Stomach (tissue), 19 donors: ENCODE results near the gene WNT2B. TPM values are rescaled to one million over a fixed set of nuclear protein-coding genes. Genes with fewer than 3 reads are reported as not detected.

ENCODE experiments used
- DNase-seq, 2 donors: peaks; one replicate each; pipeline versions ENCODE4 v3.0.0 to v3.0.0-alpha.2; 2013 to 2019
- H3K27ac ChIP-seq, 5 donors: fragments of 200-600 bp in 4 of 5; sonication (generic) in 4 of 5; one replicate each; pipeline ENCODE4 v1.5.1; 2013 to 2019; ENCODE audit warnings: mild to moderate bottlenecking in 1 of 5, moderate library complexity in 1 of 5
- H3K27me3 ChIP-seq, 3 donors: fragments of 200-600 bp; sonication (generic); one replicate each; pipeline ENCODE4 v1.5.1; 2017 to 2019; ENCODE audit warnings: mixed run types in 1 of 3
- H3K36me3 ChIP-seq, 4 donors: fragments of 200-600 bp; sonication (generic); 1 replicate in 3 of 4; 2 replicates in 1 of 4; pipeline ENCODE4 v1.5.1; 2016 to 2019
- H3K4me1 ChIP-seq, 4 donors: fragments of 200-600 bp; sonication (generic); one replicate each; pipeline ENCODE4 v1.5.1; 2016 to 2019
- H3K4me3 ChIP-seq, 4 donors: fragments of 200-600 bp; sonication (generic) in 3 of 4; one replicate each; pipeline ENCODE4 v1.5.1; 2016 to 2019; ENCODE audit warnings: mild to moderate bottlenecking in 1 of 4
- H3K9me3 ChIP-seq, 4 donors: fragments of 200-600 bp; sonication (generic); one replicate each; pipeline ENCODE4 v1.5.1; 2016 to 2019
- CTCF ChIP-seq, 7 experiments: fragments of 450-650 bp in 4 of 7; fragments of 200-600 bp in 3 of 7; sonication (generic) in 3 of 7; IDR thresholded peaks; one replicate each; pipeline ENCODE4 v1.5.1; 2016 to 2019; ENCODE audit warnings: antibody characterized with exemption in 7 of 7, control low read depth in 2 of 7, mild to moderate bottlenecking in 1 of 7
- EP300 ChIP-seq: sonication (generic); formaldehyde crosslinking; IDR thresholded peaks from one replicate; pipeline ENCODE4 v1.6.1; 2017; ENCODE audit warnings: antibody characterized with exemption
- POLR2A ChIP-seq, 4 donors: fragments of 450-650 bp; IDR thresholded peaks; one replicate each; pipeline ENCODE4 v1.6.1; 2016; ENCODE audit warnings: antibody characterized with exemption in 4 of 4, control low read depth in 2 of 4, mild to moderate bottlenecking in 1 of 4, moderate library complexity in 1 of 4
- POLR2AphosphoS5 ChIP-seq, 3 donors: sonication (generic); formaldehyde crosslinking; IDR thresholded peaks; one replicate each; pipeline ENCODE4 v1.6.1; 2016; ENCODE audit warnings: antibody characterized with exemption in 3 of 3
- WGBS, 5 donors: extraction: QIAGEN DNeasy Blood & Tissue Kit in 3 of 5; methylation state at CpG; one replicate each; pipeline versions ENCODE4 v1.1.5 to v1.1.7; 2013 to 2018; 5-methylcytosine and 5-hydroxymethylcytosine counted together
- intact Hi-C: fragments of 100-400 bp; cut with DNase I; formaldehyde crosslinking; loops from one replicate; pipeline ENCODE4 v1.15.1; 2023; ENCODE audit warnings: low total_unique reads
- long read RNA-seq, 10 donors: transcript quantifications; one replicate each; lab custom pipeline, GENCODE V29; 2026
- polyA plus RNA-seq, 3 donors: library from polyadenylated mRNA; stranded (reverse); fragments of 200-250 nt; gene quantifications; one replicate each; pipeline ENCODE4 v1.2.3, GENCODE V29; 2013
- total RNA-seq, 5 donors: library from RNA; depleted of rRNA; stranded (reverse); fragments of >200 nt; gene quantifications; one replicate each; pipeline versions ENCODE4 v1.1.0 to v1.2.3, GENCODE V29; 2014 to 2016
- donor health status: healthy with polysubstance abuse.
- donor health status: Bipolar disorder and iron deficiency.
- donor health status: healthy.

WNT2B gene
- 10 to 100 TPM in 1 of 5 donors, 1 to 10 TPM in 3, not detected in 1; 2.3 to 19.5 (median 6.0) TPM for total RNA-seq
- 1 to 10 TPM; 1.7 to 2.9 (median 2.4) TPM for polyA plus RNA-seq
- long read RNA-seq, donor 1, partial matches to known transcripts, result 0 of 3 reads
- long read RNA-seq, donor 1, other reads (novel, unspliced or antisense), result 0 of 3 reads
- long read RNA-seq, donor 2, partial matches to known transcripts, result 0 of 2 reads
- long read RNA-seq, donor 2, other reads (novel, unspliced or antisense), result 0 of 2 reads
- long read RNA-seq, donor 3, partial matches to known transcripts, result 7 of 8 reads
- long read RNA-seq, donor 3, other reads (novel, unspliced or antisense), result 0 of 8 reads
- long read RNA-seq, donor 4, partial matches to known transcripts, result 0 of 1 reads
- long read RNA-seq, donor 4, other reads (novel, unspliced or antisense), result 0 of 1 reads
- long read RNA-seq, donor 5, partial matches to known transcripts, result 0 of 4 reads
- long read RNA-seq, donor 5, other reads (novel, unspliced or antisense), result 0 of 4 reads
- long read RNA-seq, donor 6, result 0 reads
- long read RNA-seq, donor 7, partial matches to known transcripts, result 6 of 10 reads
- long read RNA-seq, donor 7, other reads (novel, unspliced or antisense), result 0 of 10 reads
- long read RNA-seq, donor 8, partial matches to known transcripts, result 0 of 2 reads
- long read RNA-seq, donor 8, other reads (novel, unspliced or antisense), result 0 of 2 reads
- long read RNA-seq, donor 9, partial matches to known transcripts, result 8 of 12 reads
- long read RNA-seq, donor 9, other reads (novel, unspliced or antisense), result 0 of 12 reads
- long read RNA-seq, donor 10, result 0 reads

GRCh38 chr1:112508278-112509004 lies at the start of gene WNT2B:
WNT2B (plus strand) TSS chr1:112508965; CDS start chr1:112509263, 298 bp downstream.
- peak within 1 kb of the TSS; percentile 3 to 73 (median 28) for H3K27ac ChIP-seq
- intact Hi-C loops, result no loop called here
- 0 to 1% (median 1%) methylated on average over 23 to 68 of the region's 69 CpGs for WGBS, 5 donors
- peaks cover 10 to 80% (median 43%) of the 10 kb centered on the region in 3 donors for H3K27me3 ChIP-seq
- TF ChIP-seq EP300 (no peak), POLR2AphosphoS5 (IDR thresholded peaks at IDR 0.05) (no peak), POLR2A (IDR thresholded peaks at IDR 0.05) (no peak)
- peak; percentile 36 to 77 for DNase-seq
- peak within 1 kb of the TSS; percentile 56 to 72 (median 59) for H3K4me3 ChIP-seq
- H3K36me3 ChIP-seq, result no peaks in the 10 kb centered on the region
- no peaks in the 10 kb centered on the region for H3K9me3 ChIP-seq
- peaks cover 17 to 24% (median 23%) of the 10 kb centered on the region in 4 donors for H3K4me1 ChIP-seq

- Histone ChIP-seq H3K36me3 (peaks cover 16 to 31% (median 26%) of the 10 kb centered on the region in 4 donors), H3K27ac (no peak overlapping the region), H3K4me3 (no peak overlapping the region), H3K9me3 (no peaks in the 10 kb centered on the region), H3K4me1 (peaks cover 0 to 28% (median 9%) of the 10 kb centered on the region in 4 donors), H3K27me3 (no peaks in the 10 kb centered on the region)
- intact Hi-C loops, result loop anchor here (5.0 kb wide), 1 partner anchor 68 kb away; no protein-coding TSS in a partner anchor
- TF ChIP-seq POLR2AphosphoS5 (IDR thresholded peaks at IDR 0.05), result no peak
- TF ChIP-seq CTCF (IDR thresholded peaks at IDR 0.05), result no peak
- TF ChIP-seq POLR2A (IDR thresholded peaks at IDR 0.05), result no peak
- TF ChIP-seq EP300, result no peak
- DNase-seq, result peak in 1 of 2 donors; percentile 38
- 53 to 69% (median 59%) methylated on average over 2 of the region's 2 CpGs for WGBS, 5 donors
Observed at GRCh38 chr1:112460615-112461014, 48.1 kb upstream of the WNT2B start.

GRCh38 chr1:112461200-112461871 lies 47.4 kb upstream of the WNT2B start:
- intact Hi-C loops, result loop anchor here (5.0 kb wide), 1 partner anchor 69 kb away; no protein-coding TSS in a partner anchor
- peak overlapping the region in 1 of 5 donors; percentile 55 for H3K27ac ChIP-seq
- peaks cover 3 to 35% (median 15%) of the 10 kb centered on the region in 4 donors for H3K4me1 ChIP-seq
- no peak for TF ChIP-seq POLR2AphosphoS5 (IDR thresholded peaks at IDR 0.05)
- no peak for TF ChIP-seq CTCF (IDR thresholded peaks at IDR 0.05)
- no peak for TF ChIP-seq POLR2A (IDR thresholded peaks at IDR 0.05)
- H3K27me3 ChIP-seq, result no peaks in the 10 kb centered on the region
- peak in 1 of 2 donors; percentile 47 for DNase-seq
- no peaks in the 10 kb centered on the region for H3K9me3 ChIP-seq
- 42 to 63% (median 51%) methylated on average over 3 of the region's 3 CpGs for WGBS, 5 donors
- H3K36me3 ChIP-seq, result peaks cover 15 to 24% (median 19%) of the 10 kb centered on the region in 4 donors
- H3K4me3 ChIP-seq, result no peak overlapping the region

- no peak overlapping the region for H3K4me3 ChIP-seq
- intact Hi-C loops, result loop anchor here (5.0 kb wide), 1 partner anchor 71 kb away; no protein-coding TSS in a partner anchor
- H3K27ac ChIP-seq, result peak overlapping the region in 1 of 5 donors; percentile 55
- no peaks in the 10 kb centered on the region for H3K9me3 ChIP-seq
- WGBS, 5 donors, result 58 to 83% (median 69%) methylated on average over 1 of the region's 1 CpG
- no peak for TF ChIP-seq EP300
- no peak for TF ChIP-seq POLR2A (IDR thresholded peaks at IDR 0.05)
- no peak for TF ChIP-seq CTCF (IDR thresholded peaks at IDR 0.05)
- TF ChIP-seq POLR2AphosphoS5 (IDR thresholded peaks at IDR 0.05), result no peak
- peaks cover 0 to 8% (median 3%) of the 10 kb centered on the region in 4 donors for H3K36me3 ChIP-seq
- DNase-seq, result no peak
- H3K27me3 ChIP-seq, result no peaks in the 10 kb centered on the region
- peaks cover 3 to 42% (median 19%) of the 10 kb centered on the region in 4 donors for H3K4me1 ChIP-seq
Observed at GRCh38 chr1:112462953-112463279, 45.8 kb upstream of the WNT2B start.
